Suprapubic skin (tissue), 4 donors: ENCODE measurements around the gene SYT8. TPM values are rescaled to one million over a fixed set of nuclear protein-coding genes. Genes with fewer than 3 reads are reported as not detected.

ENCODE experiments used
- DNase-seq, 2 donors: peaks; one replicate each; pipeline ENCODE4 v3.0.0-alpha.2; 2019; ENCODE audit warnings: low spot score in 2 of 2
- H3K27ac ChIP-seq: fragments of 200-600 bp; sonication (generic); one replicate; pipeline ENCODE4 v1.5.1; 2019
- H3K27me3 ChIP-seq: fragments of 200-600 bp; sonication (generic); one replicate; pipeline ENCODE4 v1.5.1; 2019
- H3K36me3 ChIP-seq: fragments of 200-600 bp; sonication (generic); one replicate; pipeline ENCODE4 v1.5.1; 2019
- H3K4me1 ChIP-seq: fragments of 200-600 bp; sonication (generic); one replicate; pipeline ENCODE4 v1.5.1; 2019
- H3K4me3 ChIP-seq: fragments of 200-600 bp; sonication (generic); one replicate; pipeline ENCODE4 v1.5.1; 2019; ENCODE audit warnings: mild to moderate bottlenecking
- H3K9me3 ChIP-seq: fragments of 200-600 bp; sonication (generic); one replicate; pipeline ENCODE4 v1.5.1; 2019
- CTCF ChIP-seq, 2 donors: fragments of 200-600 bp in 1 of 2; fragments of 450-650 bp in 1 of 2; sonication (generic) in 1 of 2; IDR thresholded peaks; one replicate each; pipeline ENCODE4 v1.5.1; 2016 to 2019; ENCODE audit warnings: antibody characterized with exemption in 2 of 2, mild to moderate bottlenecking in 1 of 2, moderate library complexity in 1 of 2
- EP300 ChIP-seq: sonication (generic); formaldehyde crosslinking; IDR thresholded peaks from one replicate; pipeline ENCODE4 v1.6.1; 2017; ENCODE audit warnings: antibody characterized with exemption
- POLR2A ChIP-seq, 2 donors: fragments of 450-650 bp; IDR thresholded peaks; one replicate each; pipeline ENCODE4 v1.6.1; 2017; ENCODE audit warnings: antibody characterized with exemption in 2 of 2, mild to moderate bottlenecking in 2 of 2, moderate library complexity in 2 of 2
- POLR2AphosphoS5 ChIP-seq, 3 donors: sonication (generic); formaldehyde crosslinking; IDR thresholded peaks; one replicate each; pipeline ENCODE4 v1.6.1; 2017; ENCODE audit warnings: antibody characterized with exemption in 3 of 3
- WGBS: methylation state at CpG from one replicate; pipeline ENCODE4 v1.1.5; 2018; 5-methylcytosine and 5-hydroxymethylcytosine counted together
- total RNA-seq, 4 donors: library from RNA; depleted of rRNA; stranded (reverse); fragments of >200 nt; gene quantifications; one replicate each; pipeline ENCODE4 v1.1.0, GENCODE V29; 2016

The SYT8 gene
- total RNA-seq, 4 donors from 2014 or later, result 141 to 280 (median 193) TPM

GRCh38 chr11:1854132-1854948 lies 19.6 kb downstream of the SYT8 start:
- H3K27ac ChIP-seq, result no peak overlapping the region
- H3K27me3 ChIP-seq, result no peaks in the 10 kb centered on the region
- peak overlapping the region; percentile 29 for H3K4me3 ChIP-seq
- DNase-seq, result no peak
- no peaks in the 10 kb centered on the region for H3K36me3 ChIP-seq
- no CpG with 5 or more reads among the region's 27 CpGs for WGBS
- no peaks in the 10 kb centered on the region for H3K9me3 ChIP-seq
- H3K4me1 ChIP-seq, result no peaks in the 10 kb centered on the region
- TF ChIP-seq POLR2AphosphoS5 (IDR thresholded peaks at IDR 0.05), result no peak
- TF ChIP-seq CTCF (IDR thresholded peaks at IDR 0.05), result no peak

- Histone ChIP-seq H3K27ac (no peak overlapping the region), H3K4me3 (no peak overlapping the region), H3K36me3 (no peaks in the 10 kb centered on the region), H3K4me1 (no peaks in the 10 kb centered on the region), H3K9me3 (no peaks in the 10 kb centered on the region), H3K27me3 (no peaks in the 10 kb centered on the region)
- 82% methylated on average over 9 of the region's 26 CpGs for WGBS
- TF ChIP-seq CTCF (IDR thresholded peaks at IDR 0.05) (no peak), EP300 (no peak), POLR2A (IDR thresholded peaks at IDR 0.05) (no peak), POLR2AphosphoS5 (IDR thresholded peaks at IDR 0.05) (no peak)
- DNase-seq, result no peak
Observed at GRCh38 chr11:1854949-1855885, 20.4 kb downstream of the SYT8 start.

GRCh38 chr11:1855886-1856265 lies 21.1 kb downstream of the SYT8 start:
- no peak for DNase-seq

GRCh38 chr11:1856306-1857005 lies 21.7 kb downstream of the SYT8 start:
- H3K27me3 ChIP-seq, result no peaks in the 10 kb centered on the region
- no peaks in the 10 kb centered on the region for H3K36me3 ChIP-seq
- WGBS, result 60% methylated on average over 1 of the region's 13 CpGs
- H3K9me3 ChIP-seq, result no peaks in the 10 kb centered on the region
- H3K4me3 ChIP-seq, result no peak overlapping the region
- no peak for TF ChIP-seq EP300
- TF ChIP-seq POLR2A (IDR thresholded peaks at IDR 0.05), result no peak
- no peak for TF ChIP-seq CTCF (IDR thresholded peaks at IDR 0.05)
- TF ChIP-seq POLR2AphosphoS5 (IDR thresholded peaks at IDR 0.05), result no peak
- no peak for DNase-seq
- H3K4me1 ChIP-seq, result no peaks in the 10 kb centered on the region
- no peak overlapping the region for H3K27ac ChIP-seq

More at GRCh38 chr11:1855886-1856265, 21.1 kb downstream of the SYT8 start:
- Histone ChIP-seq H3K27me3 (no peaks in the 10 kb centered on the region), H3K4me1 (no peaks in the 10 kb centered on the region), H3K27ac (no peak overlapping the region), H3K9me3 (no peaks in the 10 kb centered on the region), H3K4me3 (no peak overlapping the region), H3K36me3 (no peaks in the 10 kb centered on the region)
- WGBS, result 77% methylated on average over 7 of the region's 11 CpGs
- TF ChIP-seq EP300 (no peak), POLR2AphosphoS5 (IDR thresholded peaks at IDR 0.05) (no peak), POLR2A (IDR thresholded peaks at IDR 0.05) (no peak), CTCF (IDR thresholded peaks at IDR 0.05) (no peak)
